Hippocampal formation (tissue), 2 donors: ENCODE results near the gene LMOD1.
"Not testable (repeated sequence)": the region's sequence is repeated elsewhere in the genome, so short reads cannot be mapped to it uniquely, and the experiment has no call there.

Experiments used
- DNase-seq, 2 donors: peaks; one replicate each; lab custom pipeline; 2025; lab: John Stamatoyannopoulos, UW

Gene LMOD1

DNA sequence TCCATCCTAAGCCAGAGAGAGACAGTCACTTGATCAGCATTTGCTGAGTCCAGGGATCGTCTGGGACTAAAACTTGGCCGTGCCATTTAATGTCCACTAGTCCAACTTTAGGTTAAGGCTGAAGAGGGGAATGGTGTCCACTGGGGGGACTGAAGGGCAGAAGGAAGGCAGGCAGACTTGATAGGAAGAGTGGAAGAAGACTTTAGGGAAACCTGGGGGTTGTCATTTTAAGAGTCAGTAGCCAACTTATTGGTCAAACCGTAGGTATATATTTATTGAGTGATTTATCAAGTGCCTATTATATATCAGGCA is 1.3 kb upstream of the LMOD1 start:
- DNase-seq, result no peak

DNA sequence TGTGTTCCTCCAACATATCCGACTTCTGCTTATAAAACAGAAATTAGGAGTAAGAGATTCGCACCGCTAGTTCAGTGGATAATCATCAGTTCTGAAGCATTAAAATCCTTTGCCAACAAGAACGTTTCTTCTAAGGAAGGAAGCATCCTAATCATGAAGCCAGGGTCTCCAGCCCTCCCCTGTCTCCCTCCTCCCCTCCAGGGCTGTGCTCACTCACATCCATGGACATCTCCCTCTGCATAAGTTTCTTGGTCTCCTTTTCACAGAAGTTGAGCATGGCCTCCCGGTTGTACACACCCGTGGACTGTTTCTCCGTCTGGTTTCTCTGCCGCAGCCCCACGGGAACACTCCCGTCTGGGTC is 505 bp downstream of the LMOD1 start:
- no peak for DNase-seq

DNA sequence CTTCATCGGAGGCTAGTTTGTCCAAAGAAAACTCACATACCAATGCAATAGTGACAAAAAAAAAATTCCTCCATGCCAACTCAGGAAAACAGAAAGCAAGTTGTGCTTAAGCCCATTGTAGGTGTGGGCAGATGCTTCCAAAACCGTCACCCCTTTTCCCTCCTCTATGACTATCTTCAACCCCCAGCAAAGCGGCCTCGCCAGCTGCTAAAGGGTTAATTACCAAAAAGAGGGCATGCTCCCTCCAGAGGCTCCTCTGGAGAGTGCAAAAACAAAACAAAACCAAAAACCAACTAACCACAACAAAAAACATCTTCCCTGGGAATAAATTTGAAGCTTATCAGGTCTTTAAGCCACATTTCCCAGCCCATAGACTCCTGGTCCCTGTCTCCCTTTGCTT is 1.2 kb downstream of the LMOD1 start:
- DNase-seq, result no peak

DNA sequence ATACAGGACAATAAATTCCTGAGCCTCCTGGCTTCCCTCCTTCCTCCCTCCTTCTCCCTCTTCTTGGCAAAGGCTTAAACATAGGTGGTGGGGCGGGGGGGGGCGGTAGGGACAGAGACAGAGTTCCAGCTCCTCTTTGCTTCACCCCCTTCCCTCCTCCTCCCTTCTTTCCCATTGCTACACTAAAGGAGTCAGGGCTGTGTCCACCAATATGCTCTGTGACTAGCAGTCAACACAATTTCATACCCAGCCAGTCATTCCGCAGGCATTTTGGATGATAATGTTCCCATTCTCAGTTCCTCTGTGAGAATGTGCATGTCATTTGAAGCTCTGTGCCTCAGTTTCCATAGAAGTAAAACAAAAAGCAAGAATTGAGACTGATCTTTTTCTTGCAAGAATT is 1.7 kb downstream of the LMOD1 start:
- no peak for DNase-seq

DNA sequence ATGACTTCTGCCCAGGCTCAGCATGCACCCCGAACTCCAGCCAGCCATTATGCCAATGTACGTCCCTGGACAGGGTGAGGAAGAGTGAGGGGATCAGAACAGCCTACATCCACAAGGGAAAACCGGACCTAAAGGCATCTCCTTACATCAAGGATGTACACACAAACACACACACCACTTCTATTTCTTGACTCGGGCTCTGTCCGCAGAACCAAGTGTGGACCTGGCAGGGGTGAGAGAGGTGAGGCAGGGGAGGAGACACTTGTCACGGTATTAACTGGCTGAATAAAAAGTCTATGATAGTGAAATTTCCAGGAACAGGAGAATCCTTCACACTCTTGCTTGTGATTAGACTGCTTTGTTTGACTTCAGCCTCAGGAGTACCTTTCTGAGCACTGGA is 2.3 kb downstream of the LMOD1 start:
- DNase-seq, result no peak

DNA sequence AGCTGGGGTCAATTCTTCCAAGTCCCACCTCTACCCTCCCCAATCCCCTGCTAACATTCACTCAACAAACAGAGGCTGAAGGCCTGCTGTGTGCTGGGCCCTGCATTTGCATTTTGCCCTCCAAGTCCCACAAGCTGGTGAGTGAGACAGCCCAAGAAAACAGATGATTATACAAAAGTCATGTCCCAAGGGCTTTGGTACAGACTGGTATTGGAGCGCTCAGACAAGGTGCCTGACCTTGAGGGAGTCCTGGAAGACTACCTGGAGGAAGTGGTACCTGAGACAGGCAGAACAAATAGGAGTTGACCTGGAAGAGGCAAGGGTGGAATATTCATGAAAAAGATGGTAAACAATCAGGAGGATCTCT is 4.2 kb downstream of the LMOD1 start:
- no peak for DNase-seq

DNA sequence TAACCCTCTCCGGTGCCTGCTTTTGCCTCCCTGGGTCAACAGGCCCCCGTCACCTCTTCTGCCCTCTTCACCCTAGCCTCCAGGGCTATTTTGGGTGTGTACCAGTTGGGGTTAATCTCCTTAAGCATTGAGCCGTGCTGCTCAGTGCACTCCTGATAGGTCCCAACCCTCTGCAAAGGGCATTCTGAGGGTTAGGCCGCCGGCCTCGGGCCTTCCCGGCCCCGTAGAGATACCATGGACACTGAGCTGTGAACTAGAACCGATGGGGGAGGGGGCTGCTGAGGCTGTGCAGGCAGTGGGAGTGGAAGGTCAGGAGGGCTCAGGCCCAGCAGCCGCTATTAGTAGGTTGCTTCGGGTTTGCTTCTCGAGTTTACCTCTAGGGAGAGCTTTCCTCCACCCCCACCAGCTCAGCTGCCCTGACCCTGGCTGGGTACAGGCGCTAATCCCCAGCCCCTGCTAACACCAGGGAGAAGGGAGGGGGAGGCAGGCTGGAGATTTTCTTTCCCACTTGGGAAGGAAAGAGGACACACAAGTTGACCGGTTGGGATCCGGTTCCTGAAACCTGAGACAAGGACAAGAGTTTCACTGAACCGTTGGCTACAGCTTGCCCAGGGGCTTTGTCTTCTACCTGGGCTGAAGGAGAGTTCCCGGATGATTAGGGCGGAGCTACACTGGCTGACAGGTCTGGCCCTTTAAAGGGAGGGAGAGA is 4.8 kb downstream of the LMOD1 start:
- DNase-seq, result no peak

DNA sequence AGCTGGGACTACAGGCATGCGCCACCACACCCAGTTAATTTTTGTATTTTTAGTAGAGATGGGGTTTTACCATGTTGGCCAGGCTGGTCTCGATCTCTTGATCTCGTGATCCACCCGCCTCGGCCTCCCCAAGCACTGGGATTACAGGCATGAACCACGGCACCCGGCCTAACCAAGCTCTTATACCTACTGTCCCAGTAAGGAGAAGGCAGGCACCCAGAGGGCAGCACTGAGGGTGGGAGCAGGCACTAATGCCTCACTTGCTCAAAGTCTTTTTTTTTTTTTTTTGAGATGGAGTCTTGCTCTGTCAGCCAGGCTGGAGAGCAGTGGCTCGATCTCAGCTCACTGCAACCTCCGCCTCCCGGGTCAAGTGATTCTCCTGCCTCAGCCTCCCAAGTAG is 6.0 kb downstream of the LMOD1 start:
- not testable (repeated sequence) for DNase-seq

DNA sequence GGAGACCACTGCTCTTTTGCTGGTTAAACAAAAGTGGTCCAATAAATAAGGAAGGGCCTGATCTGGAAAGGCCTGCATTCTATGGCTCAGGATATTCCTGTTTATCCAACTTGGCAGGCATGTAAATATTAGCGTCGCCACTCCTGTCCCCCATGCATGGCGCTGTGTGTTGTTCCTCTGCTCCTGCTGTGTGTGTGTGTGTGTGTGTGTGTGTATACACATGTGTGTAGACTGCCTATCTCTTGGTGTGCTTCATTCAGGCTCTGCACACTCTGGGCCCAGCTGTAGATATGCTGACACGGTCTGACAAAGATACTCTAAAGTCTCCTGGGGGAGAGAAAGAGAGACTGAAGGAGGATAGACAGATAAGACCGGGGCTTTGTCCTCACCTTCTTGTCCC is 6.8 kb downstream of the LMOD1 start:
- no peak for DNase-seq

DNA sequence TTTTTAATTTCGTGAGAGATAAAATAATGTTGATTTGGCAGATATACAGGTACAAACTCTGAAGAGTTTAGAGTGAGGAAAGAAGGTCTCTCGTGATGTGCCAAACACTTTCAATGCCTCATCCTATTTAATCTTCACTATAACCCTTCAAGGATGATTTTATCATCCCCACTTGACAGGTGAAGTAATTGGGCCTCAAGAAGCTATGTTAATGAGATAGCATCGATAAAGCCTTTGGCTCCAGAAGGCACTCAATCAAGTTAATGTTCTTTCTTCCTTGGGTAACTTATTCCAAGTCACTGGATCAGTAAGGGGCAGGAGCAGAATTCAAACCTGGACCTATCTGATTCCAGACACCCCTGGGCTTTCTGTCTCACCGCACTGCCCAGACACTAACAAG is 7.2 kb downstream of the LMOD1 start:
- DNase-seq, result no peak

DNA sequence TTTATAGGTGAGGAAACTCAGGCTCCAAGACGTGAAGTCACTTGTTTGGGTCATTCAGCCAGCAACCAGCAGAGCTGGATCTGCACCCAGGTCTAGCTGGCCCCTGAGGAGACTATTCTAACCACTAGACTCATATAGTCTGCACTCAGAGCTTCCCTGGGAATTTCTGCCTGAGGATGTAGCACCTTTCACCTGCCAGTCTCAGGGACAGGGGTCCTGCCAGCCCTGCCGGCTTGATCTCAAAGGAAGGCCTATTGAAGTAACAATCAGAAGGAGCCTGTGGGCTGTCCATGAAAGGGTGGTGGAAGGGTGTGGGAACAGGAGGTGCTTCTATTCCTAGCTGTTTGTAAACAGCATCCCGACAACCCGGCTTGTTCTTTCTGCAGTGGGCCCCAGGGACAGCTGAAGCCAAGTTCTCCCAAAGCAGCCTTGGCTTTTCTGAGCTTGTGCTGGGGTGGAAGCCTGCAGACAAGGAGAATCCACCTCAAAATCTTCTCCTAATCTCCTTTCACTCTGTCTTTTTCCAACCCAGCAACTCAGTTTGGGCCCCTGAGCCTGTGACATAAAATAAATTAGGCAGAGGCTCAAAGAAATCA is 7.8 kb downstream of the LMOD1 start:
- no peak for DNase-seq

DNA sequence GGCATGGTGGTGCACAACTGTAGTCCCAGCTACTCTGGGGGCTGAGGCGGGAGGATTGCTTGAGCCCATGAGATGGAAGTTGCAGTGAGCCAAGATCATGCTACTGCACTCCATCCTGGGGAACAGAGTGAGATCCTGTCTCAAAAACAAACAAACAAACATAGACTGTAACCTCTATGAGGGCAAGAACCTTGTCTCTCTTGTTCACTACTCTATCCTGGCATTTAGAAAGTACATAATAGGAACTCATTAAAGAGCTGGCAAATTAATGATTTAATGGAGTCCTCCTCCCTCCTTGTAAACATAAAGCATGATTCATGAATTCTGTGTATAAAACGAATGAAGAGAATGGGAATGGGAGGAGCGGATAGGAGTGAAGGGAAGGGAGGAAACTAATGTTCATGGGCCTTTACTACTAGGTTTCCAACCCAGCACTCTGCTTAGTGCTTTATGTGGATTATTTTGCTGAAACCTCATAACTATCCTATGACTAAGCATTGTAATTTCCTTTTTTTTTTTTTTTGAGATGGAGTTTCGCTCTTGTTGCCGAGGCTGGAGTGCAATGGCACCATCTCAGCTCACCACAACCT is 8.6 kb downstream of the LMOD1 start:
- no peak for DNase-seq

DNA sequence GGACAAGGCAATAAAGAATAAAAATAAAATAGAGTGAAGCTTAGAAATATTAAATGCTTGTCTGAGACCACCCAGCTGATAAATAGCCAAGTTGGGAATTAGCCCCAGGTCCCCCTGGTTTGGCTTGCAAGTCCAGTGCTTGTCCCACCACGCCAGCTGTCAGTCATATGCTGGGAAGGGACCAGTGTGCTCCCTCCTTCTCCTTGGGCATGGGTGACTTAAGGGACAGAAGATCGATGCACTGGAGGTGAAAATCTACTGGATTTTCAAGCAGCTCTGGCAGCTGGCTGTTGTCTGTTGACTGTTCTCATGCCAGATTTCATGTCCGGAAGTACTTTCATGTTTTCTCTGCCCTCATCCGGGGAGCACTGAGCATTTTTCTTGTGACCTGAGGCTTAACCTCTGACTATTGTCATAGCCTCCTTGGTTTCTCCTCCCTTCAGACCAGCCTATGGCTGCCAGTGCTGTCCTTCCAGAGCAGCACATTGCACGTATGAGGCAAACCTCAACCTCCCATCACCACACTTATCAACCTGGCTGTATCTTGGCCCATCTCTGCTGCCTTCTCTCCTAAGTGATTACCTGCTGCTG is 12.4 kb downstream of the LMOD1 start:
- no peak for DNase-seq

DNA sequence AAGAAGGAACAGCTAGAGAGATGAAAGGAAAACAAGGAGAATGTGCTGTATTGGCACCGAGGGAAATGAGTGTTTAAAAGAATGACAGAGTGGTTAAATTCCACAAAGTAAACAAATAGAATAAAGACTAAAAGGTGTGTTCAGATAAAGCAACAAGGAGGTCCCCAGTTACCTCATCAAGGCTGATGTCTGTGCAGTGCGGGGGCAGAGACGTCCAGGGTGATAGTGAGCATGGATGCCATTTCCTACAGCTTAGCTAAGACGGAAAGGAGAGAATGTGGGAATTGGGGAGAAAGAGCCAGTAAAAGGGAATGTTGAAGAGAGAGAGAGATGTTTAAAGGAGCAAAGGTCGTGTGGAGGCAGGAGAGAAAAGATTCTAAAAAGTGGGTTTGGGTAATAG is 15.5 kb downstream of the LMOD1 start:
- no peak for DNase-seq

DNA sequence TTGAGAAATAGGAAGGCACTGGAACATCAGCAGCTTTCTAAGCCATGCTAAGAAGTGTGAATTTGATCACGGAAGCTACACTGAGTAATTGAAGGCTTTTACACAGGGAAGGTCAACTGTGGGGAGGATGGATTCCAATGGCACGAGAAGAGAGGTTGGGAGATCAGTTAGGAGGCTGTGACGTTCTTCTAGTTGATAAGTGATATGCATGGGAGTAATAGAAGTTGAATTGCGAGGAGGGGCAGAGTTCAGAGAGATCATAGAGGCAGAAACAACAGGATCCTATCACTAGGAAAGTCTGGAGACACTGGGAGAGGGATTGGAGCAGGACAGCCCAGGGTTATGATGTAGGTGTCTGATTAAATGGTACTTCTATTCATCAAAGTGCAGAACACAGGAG is 16.2 kb downstream of the LMOD1 start:
- DNase-seq, result no peak

DNA sequence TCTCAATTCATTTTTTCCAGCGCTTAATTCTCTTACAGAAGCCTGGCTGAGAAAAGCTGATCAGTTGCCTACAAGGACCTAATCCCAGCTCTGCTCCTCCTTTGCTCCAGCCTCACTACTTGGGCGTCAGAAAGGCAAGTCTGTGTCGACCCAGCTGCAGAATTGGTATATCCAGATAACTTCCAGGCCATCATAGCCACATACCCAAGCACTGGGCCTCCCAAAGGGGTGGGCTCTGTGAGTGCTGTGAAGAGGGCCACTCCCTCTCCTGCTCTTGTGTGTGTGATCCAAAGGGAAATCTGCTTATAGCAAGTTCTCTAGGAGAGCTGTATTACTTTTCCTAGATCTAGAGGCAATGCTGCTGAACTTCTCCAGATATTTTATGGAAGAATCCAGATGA is 18.1 kb downstream of the LMOD1 start:
- DNase-seq, result no peak

DNA sequence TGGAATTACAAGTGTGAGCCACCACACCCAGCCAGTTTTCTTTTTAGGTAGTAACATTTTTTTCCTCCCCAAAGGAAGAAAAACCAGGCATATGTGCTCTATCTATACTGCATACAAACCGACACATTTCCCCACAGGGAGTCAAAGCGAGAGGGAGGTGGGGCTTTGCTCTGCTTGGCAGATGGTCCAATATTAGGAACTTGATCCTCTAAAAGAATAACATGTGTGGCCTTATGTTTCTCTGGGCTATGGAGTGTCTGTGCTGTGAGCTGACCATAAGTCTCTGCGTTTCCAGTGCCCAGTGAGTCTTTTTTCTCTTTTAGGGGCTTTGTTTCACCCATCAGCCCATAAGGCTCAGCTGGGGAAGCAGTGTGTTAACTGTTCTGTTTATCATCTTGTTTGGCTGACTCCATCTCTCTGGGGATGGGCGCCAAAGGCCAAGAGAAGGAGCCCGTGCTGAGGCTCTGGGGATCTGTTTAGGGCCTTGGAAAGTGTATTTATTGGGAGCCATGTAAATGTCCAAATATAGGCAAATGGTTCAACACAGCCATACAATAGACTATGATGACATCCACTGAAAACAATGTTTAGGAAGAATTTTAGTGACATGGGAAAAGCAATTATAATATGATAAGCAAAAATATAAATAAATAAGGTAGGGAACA is 20.2 kb downstream of the LMOD1 start:
- no peak for DNase-seq

DNA sequence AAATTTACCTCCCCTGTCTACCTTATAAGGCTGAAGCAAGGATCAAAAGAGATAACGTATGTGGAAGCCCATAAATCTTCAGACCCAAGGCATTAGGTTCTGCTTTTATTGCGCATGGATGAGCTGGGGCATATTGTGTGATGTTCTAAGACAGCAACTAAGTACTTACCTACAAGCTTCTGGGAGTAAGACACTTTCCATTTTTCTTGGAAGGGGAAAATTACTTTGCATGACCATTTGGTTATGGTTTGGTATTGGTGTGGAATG is 21.1 kb downstream of the LMOD1 start:
- no peak for DNase-seq

DNA sequence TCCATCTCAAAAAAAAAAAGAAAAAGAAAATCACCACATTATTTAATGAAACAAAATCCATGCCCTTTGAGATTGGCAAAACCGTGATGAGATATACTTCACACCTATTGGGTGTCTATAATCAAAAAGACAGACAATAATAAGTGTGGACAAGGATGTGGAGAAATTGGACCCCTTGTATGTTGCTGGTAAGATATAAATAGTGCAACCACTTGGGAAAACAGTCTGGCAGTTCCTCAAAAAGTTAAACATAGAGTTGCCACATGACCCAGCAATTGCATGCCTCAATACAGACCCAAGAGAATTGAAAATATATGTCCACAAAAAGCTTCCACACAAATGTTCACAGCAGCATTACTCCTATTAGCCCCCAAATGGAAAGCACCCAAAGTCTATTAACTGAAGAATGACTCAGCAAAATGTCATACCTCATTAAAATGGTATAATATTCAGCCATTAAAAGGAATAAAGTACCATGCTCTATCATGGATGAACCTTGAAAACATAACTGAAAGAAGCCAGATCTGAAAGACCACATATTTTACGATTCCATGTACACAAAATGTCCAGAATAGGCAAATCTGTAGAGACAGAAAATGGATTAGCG is 24.3 kb downstream of the LMOD1 start:
- no peak for DNase-seq

DNA sequence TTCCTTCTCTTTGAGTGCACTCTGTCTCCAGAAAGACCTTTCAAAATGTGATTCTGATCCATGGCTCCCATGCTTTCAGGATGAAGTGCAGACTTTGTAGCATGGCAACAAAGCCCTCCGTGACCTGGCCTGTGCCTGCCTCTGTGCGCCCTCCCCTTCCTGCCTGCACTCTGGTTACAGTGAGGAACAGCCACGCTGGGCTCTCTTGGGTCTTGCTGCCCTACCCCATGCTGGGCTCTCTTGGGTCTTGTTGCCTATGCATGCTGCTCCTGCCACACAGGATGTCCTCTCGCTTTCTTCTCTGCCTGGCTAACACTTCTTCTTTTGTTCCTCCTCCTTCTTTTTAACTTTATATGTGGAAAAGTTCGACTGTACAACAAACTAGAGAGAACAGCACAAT is 28.0 kb downstream of the LMOD1 start:
- no peak for DNase-seq

DNA sequence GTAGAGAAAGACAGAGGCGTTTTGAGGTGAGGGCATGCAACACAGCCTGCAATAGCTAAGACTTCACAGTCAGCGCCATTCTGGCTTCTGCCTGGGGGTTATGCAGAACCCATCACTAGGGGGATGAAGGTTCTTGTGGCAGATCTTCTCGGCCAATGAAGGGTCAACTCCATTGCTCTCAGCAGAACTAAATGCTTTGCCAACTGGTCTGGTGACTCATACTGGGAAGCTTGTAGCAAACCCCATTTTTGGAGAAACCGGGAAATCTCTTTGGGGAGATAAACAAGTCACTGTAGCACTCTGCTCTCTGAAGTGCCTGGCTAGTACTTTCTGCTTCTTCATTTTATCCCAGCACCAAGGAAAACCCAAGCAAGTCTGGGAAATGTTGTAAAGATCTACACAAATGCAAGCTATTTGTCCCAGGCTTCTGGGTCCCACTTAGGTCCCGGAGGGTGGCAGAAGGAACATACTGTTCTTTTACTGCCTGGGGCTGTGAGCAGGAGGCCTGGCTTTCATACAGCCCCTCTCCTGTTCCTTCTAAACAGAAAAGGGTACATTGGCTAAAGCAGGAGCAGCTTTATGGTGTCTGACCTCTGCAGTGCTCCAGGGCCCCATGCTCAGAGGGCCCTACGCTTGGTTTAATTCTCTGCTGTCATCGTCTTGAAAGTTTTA is 28.9 kb downstream of the LMOD1 start:
- no peak for DNase-seq

DNA sequence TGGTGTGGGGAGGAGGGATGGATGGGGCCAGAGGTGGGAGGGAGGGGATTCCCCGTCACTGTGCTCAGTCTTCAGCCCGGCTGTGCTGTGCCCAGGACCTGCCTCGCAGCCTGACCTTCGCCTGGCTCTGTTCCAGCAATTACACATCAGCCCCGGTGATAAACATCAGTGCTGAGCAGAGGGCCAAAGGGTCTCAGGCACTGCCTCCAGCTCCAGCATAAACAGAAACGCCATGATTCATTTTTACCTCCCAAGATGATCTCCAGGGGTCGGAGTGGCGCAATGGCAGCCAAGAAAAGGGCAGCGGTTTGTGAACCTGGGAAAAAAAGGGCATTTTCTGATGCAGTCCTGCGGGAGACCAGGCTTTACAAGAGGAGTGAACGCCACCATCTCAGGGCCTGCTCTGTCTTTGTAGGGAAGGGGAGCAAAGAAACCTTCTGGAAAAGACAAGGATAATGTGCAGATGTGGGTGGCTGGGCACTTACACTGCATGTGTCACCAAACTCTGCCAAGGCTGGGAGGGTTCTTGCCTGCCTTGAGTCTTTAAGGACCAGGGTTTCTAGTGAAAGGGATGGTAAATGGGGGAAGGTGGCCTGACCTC is 29.6 kb downstream of the LMOD1 start:
- DNase-seq, result no peak
